Esophagus (tissue), 2 donors: ENCODE results near the gene COPG2. TPM values are rescaled to one million over a fixed set of nuclear protein-coding genes. Genes with fewer than 3 reads are reported as not detected.
"Not testable (repeated sequence)": the region's sequence is repeated elsewhere in the genome, so short reads cannot be mapped to it uniquely, and the experiment has no call there.

ENCODE experiments used
- H3K27ac ChIP-seq, 2 donors: one replicate each; pipeline ENCODE4 v1.5.1; 2013; ENCODE audit warnings: low read depth in 2 of 2, mild to moderate bottlenecking in 2 of 2, inconsistent platforms in 1 of 2, low read length in 1 of 2, moderate library complexity in 1 of 2
- H3K27me3 ChIP-seq, 2 donors: one replicate each; pipeline ENCODE4 v1.6.1; 2013; ENCODE audit warnings: low read length in 2 of 2, control low read depth in 1 of 2, mild to moderate bottlenecking in 1 of 2; ENCODE audit not compliant: insufficient read depth in 2 of 2, control insufficient read depth in 1 of 2
- H3K36me3 ChIP-seq, 2 donors: one replicate each; pipeline ENCODE4 v1.6.1; 2013; ENCODE audit warnings: low read length in 1 of 2; ENCODE audit not compliant: control insufficient read depth in 2 of 2, insufficient read depth in 2 of 2
- H3K4me1 ChIP-seq, 2 donors: one replicate each; pipeline ENCODE4 v1.6.1; 2013; ENCODE audit warnings: low read length in 1 of 2; ENCODE audit not compliant: control insufficient read depth in 2 of 2, insufficient read depth in 2 of 2
- H3K4me3 ChIP-seq, 2 donors: one replicate each; pipeline ENCODE4 v1.5.1; 2013; ENCODE audit warnings: low read length in 2 of 2, mild to moderate bottlenecking in 2 of 2, low read depth in 1 of 2, moderate library complexity in 1 of 2
- H3K9me3 ChIP-seq, 2 donors: one replicate each; pipeline ENCODE4 v1.6.1; 2013; ENCODE audit warnings: mild to moderate bottlenecking in 2 of 2, low read depth in 1 of 2, low read length in 1 of 2, moderate library complexity in 1 of 2; ENCODE audit not compliant: control insufficient read depth in 2 of 2, insufficient read depth in 1 of 2
- WGBS, 2 donors: extraction: QIAGEN DNeasy Blood & Tissue Kit; methylation state at CpG; one replicate each; pipeline ENCODE4 v1.1.7; 2013; 5-methylcytosine and 5-hydroxymethylcytosine counted together
- polyA plus RNA-seq, 2 donors: library from polyadenylated mRNA; stranded (reverse); fragments of 200-250 nt; gene quantifications; one replicate each; pipeline ENCODE4 v1.2.3, GENCODE V29; 2013
- donor health status: healthy with polysubstance abuse.
- donor health status: Bipolar disorder and iron deficiency.

Gene COPG2
- polyA plus RNA-seq, 2 donors, result 6.6 to 14.2 TPM

DNA sequence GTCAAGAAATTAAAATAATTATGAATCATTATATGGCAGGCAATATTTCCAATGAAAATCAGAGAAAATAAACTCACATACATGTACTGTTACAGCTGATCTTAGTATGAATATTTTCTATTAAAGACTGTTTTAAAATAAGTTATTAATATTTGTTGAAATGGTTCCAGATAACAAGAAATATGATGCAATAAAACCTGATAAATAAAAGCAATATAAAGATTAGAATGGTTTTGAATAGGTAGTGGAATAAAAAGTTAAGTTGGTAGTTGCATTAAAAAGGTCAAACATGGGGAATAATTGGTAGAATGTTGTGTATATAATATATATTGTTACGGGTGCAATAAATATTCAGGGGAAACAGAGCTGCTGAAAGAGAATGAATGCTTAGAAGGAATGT is 124.2 kb downstream of the COPG2 start:
- 99 to 100% methylated on average over 1 of the region's 1 CpG for WGBS, 2 donors
- H3K4me1 ChIP-seq, result no peaks in the 10 kb centered on the region
- H3K36me3 ChIP-seq, result no peaks in the 10 kb centered on the region
- H3K27me3 ChIP-seq, result no peaks in the 10 kb centered on the region
- no peak overlapping the region for H3K4me3 ChIP-seq
- no peaks in the 10 kb centered on the region for H3K9me3 ChIP-seq
- H3K27ac ChIP-seq, result no peak overlapping the region

DNA sequence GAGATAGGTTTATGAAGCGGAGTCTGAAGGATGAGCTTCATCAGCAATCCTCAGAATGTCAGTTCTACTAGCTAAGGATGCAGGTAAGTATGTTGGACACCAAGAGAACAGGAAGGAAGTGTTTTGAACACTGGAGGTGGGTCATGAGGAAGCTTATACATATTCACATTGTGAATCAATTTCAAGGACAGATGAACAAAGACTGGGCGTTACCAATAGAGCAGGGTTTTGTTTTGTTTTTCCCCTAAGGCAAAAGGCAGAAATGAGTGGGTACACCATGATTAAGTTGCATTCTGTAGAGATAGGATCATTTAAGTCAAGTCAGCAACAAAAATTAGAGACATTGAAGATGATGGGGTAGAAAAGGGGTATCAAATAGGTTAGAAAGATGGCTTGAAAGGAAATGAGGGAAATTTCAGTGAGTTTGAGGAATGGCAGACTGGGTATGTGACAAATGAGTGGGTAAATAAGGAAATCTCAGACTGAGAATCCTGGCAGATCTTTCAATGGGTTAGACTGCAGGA is 125.0 kb downstream of the COPG2 start:
- no peak overlapping the region for H3K27ac ChIP-seq
- WGBS, 2 donors, result 81 to 90% methylated on average over 2 of the region's 2 CpGs
- H3K27me3 ChIP-seq, result no peaks in the 10 kb centered on the region
- no peaks in the 10 kb centered on the region for H3K36me3 ChIP-seq
- no peaks in the 10 kb centered on the region for H3K4me1 ChIP-seq
- no peaks in the 10 kb centered on the region for H3K9me3 ChIP-seq
- no peak overlapping the region for H3K4me3 ChIP-seq

DNA sequence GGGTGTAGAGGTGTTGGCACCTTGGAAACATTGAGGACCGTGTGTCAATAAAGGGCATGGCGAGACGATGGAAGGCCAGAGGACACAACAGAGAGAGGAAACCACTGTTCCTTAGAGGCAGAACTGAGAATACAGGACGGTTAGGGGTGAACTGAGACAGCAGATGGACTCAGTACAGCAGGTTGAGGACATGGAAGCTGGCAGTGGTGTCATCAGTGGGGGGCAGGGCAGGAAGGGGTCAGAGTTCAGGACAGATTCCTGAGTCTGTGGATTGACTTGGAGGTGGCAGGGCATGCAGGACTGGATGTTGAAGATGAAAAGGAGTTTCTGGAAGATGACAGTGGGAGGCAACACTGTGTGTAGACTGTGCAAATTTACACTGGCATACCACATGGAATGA is 126.3 kb downstream of the COPG2 start:
- 75 to 82% methylated on average over 4 of the region's 4 CpGs for WGBS, 2 donors
- not testable (repeated sequence) for H3K4me1 ChIP-seq, H3K36me3 ChIP-seq, H3K27ac ChIP-seq, H3K9me3 ChIP-seq, H3K27me3 ChIP-seq, H3K4me3 ChIP-seq

DNA sequence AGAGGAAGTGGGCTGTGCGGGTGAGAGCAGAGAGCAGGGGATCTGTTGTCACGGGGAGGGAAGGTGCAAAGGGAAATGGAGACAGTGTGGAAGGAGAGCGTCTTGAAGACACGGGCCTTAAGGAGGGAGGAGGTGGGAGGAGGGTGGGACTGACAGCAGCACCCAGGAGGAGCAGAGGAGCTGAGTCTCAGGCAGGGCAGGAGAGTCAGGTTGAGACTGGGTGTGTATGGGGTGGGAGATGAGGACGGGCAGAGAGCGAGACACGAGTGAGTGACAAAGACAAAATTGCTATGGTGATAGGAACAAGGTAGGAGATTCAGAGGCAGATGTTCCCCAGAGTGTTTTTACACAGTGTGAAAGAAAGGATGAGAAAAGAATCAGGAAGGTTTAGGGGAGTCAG is 127.3 kb downstream of the COPG2 start:
- not testable (repeated sequence) for H3K36me3 ChIP-seq, H3K4me3 ChIP-seq, H3K27me3 ChIP-seq, H3K9me3 ChIP-seq, H3K27ac ChIP-seq, H3K4me1 ChIP-seq
- WGBS, 2 donors, result 90% methylated on average over 7 of the region's 7 CpGs

DNA sequence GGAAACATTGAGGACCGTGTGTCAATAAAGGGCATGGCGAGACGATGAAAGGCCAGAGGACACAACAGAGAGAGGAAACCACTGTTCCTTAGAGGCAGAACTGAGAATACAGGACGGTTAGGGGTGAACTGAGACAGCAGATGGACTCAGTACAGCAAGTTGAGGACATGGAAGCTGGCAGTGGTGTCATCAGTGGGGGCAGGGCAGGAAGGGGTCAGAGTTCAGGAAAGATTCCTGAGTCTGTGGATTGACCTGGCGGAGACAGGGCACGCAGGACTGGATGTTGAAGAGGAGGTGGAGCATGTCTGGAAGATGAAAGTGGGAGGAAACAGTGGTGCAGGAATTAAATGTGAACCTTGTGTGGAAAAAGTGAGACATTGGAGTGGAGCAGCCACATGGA is 130.7 kb downstream of the COPG2 start:
- H3K4me3 ChIP-seq, H3K9me3 ChIP-seq, H3K27me3 ChIP-seq, H3K4me1 ChIP-seq, H3K27ac ChIP-seq, H3K36me3 ChIP-seq: not testable (repeated sequence)
- WGBS, 2 donors, result 89 to 90% methylated on average over 6 of the region's 6 CpGs

DNA sequence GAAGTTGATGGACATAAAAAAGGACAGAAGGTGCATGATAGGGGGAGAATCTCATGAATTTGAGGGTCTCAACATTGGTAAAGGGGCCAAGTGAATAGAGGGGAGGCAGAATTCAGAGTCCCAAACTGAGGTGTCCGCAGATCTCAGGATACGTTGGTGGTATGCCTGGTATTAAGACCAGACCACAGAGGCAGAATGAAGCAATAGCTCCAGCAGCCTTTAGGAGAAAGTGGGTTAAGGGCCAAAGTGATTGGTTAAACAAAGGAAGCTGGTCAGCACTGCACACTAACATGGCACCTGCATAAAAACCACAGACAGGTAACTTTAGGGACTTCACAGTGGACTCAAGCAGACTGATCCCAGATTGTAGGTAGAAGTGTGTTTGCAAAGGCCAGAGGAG is 139.1 kb downstream of the COPG2 start:
- Histone ChIP-seq H3K36me3 (peaks cover 6 to 17% of the 10 kb centered on the region in 2 donors), H3K27me3 (no peaks in the 10 kb centered on the region), H3K4me1 (no peaks in the 10 kb centered on the region), H3K27ac (no peak overlapping the region), H3K9me3 (no peaks in the 10 kb centered on the region), H3K4me3 (no peak overlapping the region)
- WGBS, 2 donors, result 96% methylated on average over 2 of the region's 2 CpGs

DNA sequence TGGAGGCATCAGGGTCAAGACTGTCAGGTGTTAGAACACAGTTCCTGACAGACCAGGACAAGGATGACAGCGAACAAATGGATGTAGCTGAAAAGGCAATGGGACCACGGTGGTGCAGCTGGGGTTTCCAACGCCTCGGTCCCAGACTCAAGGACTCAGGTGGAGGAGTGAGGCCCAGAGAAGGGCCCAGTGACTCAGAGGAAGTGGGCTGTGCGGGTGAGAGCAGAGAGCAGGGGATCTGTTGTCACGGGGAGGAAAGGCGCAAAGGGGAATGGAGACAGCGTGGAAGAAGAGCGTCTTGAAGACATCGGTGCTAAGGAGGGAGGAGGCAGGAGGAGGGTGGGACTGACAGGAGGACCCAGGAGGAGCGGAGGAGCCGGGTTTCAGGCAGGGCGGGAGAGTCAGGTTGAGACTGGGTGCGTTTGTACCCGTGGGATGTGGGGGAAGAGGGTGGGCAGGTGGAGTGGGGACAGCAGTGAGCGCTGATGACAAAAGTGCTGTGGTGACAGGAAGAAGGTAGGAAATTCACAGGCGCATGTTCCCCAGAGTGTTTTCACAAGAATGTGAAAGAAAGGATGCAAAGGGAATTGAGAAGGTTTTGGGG is 140.7 kb downstream of the COPG2 start:
- not testable (repeated sequence) for H3K4me1 ChIP-seq, H3K27me3 ChIP-seq, H3K27ac ChIP-seq, H3K4me3 ChIP-seq, H3K9me3 ChIP-seq
- WGBS, 2 donors, result 84 to 86% methylated on average over 15 to 17 of the region's 17 CpGs
- peaks cover 6 to 17% of the 10 kb centered on the region in 2 donors for H3K36me3 ChIP-seq

DNA sequence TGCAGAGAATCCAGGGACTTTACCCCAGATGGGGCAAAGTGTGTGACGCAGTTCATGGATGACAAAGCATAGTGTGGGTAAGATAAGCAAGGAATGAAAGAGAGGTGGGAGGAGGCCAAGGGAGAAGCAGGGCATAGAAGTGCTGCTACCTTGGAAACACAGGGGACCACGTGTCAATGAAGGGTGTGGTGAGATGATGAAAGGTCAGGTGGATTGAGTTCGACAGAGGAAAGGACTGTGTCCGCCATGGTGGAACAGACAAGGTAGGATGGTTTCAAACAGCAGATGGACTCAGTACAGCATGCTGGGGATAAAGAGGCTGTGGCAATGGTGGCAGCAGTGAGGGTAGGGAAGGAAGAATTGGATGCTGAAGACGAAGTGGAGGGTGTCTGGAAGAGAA is 143.9 kb downstream of the COPG2 start:
- H3K4me1 ChIP-seq, result no peaks in the 10 kb centered on the region
- WGBS, 2 donors, result 91 to 94% methylated on average over 5 of the region's 5 CpGs
- peaks cover 6 to 8% of the 10 kb centered on the region in 2 donors for H3K36me3 ChIP-seq
- H3K27ac ChIP-seq, result no peak overlapping the region
- no peaks in the 10 kb centered on the region for H3K9me3 ChIP-seq
- no peaks in the 10 kb centered on the region for H3K27me3 ChIP-seq
- H3K4me3 ChIP-seq, result no peak overlapping the region

DNA sequence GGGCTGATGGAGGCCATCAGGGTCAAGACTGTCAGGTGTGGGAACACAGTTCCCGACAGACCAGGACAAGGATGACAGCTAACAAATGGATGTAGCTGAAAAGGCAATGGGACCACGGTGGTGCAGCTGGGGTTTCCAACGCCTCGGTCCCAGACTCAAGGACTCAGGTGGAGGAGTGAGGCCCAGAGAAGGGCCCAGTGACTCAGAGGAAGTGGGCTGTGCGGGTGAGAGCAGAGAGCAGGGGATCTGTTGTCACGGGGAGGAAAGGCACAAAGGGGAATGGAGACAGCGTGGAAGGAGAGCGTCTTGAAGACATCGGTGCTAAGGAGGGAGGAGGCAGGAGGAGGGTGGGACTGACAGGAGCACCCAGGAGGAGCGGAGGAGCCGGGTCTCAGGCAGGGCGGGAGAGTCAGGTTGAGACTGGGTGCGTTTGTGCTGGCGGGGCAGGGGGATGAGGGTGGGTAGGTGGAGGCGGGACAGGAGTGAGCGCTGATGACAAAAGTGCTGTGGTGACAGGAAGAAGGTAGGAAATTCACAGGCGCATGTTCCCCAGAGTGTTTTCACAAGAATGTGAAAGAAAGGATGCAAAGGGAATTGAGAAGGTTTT is 144.9 kb downstream of the COPG2 start:
- not testable (repeated sequence) for H3K4me1 ChIP-seq, H3K9me3 ChIP-seq, H3K4me3 ChIP-seq, H3K27me3 ChIP-seq, H3K27ac ChIP-seq, H3K36me3 ChIP-seq
- 92% methylated on average over 17 of the region's 17 CpGs for WGBS, 2 donors

DNA sequence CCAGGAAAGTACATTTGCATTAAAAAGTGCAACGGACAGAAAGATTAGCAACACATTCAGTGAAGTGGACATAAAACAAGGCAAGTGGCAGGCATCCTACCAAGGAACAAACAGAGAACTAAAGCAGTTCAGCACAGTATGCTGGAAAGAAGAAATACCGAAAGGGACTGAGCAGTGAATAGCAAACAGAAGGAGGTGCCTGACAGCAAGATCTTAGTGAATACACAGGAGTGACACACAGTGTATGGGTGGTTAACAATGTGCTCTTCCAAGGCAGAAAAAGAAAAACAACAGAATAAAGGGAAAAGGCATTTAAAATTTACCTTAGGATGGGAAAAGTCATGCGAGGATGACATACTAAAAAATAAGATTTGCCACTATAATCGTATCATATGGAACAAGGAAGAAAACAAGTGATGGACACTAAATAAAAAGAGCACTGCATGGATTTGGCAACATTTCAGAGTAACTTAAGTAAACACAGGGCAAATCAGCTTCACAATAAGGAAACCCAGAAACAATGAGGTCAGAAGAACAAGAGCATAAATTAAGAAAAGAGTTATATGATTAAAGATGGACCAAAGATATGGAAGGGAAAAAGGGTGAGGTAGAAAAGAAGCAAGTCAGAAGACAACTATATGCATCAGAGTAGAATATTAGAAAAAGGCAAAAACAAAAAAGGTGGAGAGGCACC is 147.1 kb downstream of the COPG2 start:
- H3K27ac ChIP-seq, result no peak overlapping the region
- no peaks in the 10 kb centered on the region for H3K27me3 ChIP-seq
- no peaks in the 10 kb centered on the region for H3K4me1 ChIP-seq
- no peak overlapping the region for H3K4me3 ChIP-seq
- H3K9me3 ChIP-seq, result no peaks in the 10 kb centered on the region
- WGBS, 2 donors, result 90 to 95% methylated on average over 4 of the region's 4 CpGs
- H3K36me3 ChIP-seq, result peaks cover 6% of the 10 kb centered on the region in 2 donors
